HepG2 (cell line): ENCODE results near the gene MTM1. TPM values are rescaled to one million over a fixed set of nuclear protein-coding genes. Genes with fewer than 3 reads are reported as not detected.

ENCODE experiments used
- ATAC-seq: fragments of 200-7000 bp; cut with Tn5 transposase; 3 replicates; pipeline ENCODE4 v1.9.1; 2020; ENCODE audit warnings: mild to moderate bottlenecking, moderate library complexity
- BruUV-seq: library from RNA; stranded (reverse); fragments of 400-500 nt; replicated peaks from 2 replicates; lab custom pipeline; 2021; lab: Mats Ljungman, UMichigan
- CTCF ChIA-PET: fragments of 300-600 bp; formaldehyde crosslinking; extraction: SDS; loops from one replicate; lab custom pipeline; 2021; ENCODE audit warnings: low total read pairs, inconsistent platforms, low intra/inter-chr PET ratio; lab: Yijun Ruan, JAX
- POLR2A ChIA-PET: fragments of 350-600 bp; sonication (Branson Sonifier 250); formaldehyde crosslinking; loops from one replicate; lab custom pipeline; 2020; ENCODE audit warnings: antibody characterized with exemption, inconsistent platforms; lab: Yijun Ruan, JAX
- DNase-seq: peaks from one replicate; pipeline ENCODE4 v3.0.0-alpha.2; 2015; ENCODE audit warnings: low spot score
- FAIRE-seq: peaks from 3 replicates; lab custom pipeline; 2011; peaks lifted over from hg19 to GRCh38; lab: Jason Lieb, UNC
- H2AFZ ChIP-seq: one replicate; pipeline ENCODE4 v1.6.1; 2011; ENCODE audit warnings: low read length, inconsistent platforms
- H3K27ac ChIP-seq: fragments of 300-600 bp; 3 replicates; pipeline ENCODE4 v1.8.0; 2011; ENCODE audit warnings: mixed run types, mild to moderate bottlenecking, mixed read lengths, low read length, inconsistent platforms; ENCODE audit not compliant: insufficient read depth; ENCODE audit errors: extremely low read length
- H3K27me3 ChIP-seq, 2 experiments: fragments of 200-600 bp in 1 of 2; 2 replicates in 1 of 2; 3 replicates in 1 of 2; pipeline versions ENCODE4 v1.6.0 to v1.8.0; 2011; ENCODE audit warnings: low read length in 2 of 2, mild to moderate bottlenecking in 2 of 2, moderate library complexity in 2 of 2, inconsistent platforms in 1 of 2; ENCODE audit not compliant: insufficient read depth in 2 of 2, control insufficient read depth in 1 of 2
- H3K36me3 ChIP-seq, 2 experiments: fragments of 200-600 bp in 1 of 2; replicated peaks in 1 of 2; 2 replicates in 1 of 2; 3 replicates in 1 of 2; pipeline versions ENCODE4 v1.5.1 to v1.8.0; 2011; ENCODE audit warnings: low read length in 2 of 2, inconsistent platforms in 1 of 2; ENCODE audit not compliant: insufficient read depth in 2 of 2, control insufficient read depth in 1 of 2
- H3K4me1 ChIP-seq: 2 replicates; pipeline ENCODE4 v1.5.1; 2012; ENCODE audit warnings: low read length, inconsistent platforms; ENCODE audit not compliant: insufficient read depth
- H3K4me2 ChIP-seq: 2 replicates; pipeline ENCODE4 v1.6.0; 2011; ENCODE audit warnings: low read depth, low read length, inconsistent platforms
- H3K4me3 ChIP-seq, 3 experiments: fragments of 200-600 bp in 1 of 3; sonication (generic), shearing (Covaris generic) in 1 of 3; replicated peaks in 1 of 3; 2 replicates each; pipeline ENCODE4 v1.5.1; 2011 to 2016; ENCODE audit warnings: low read length in 3 of 3, inconsistent platforms in 2 of 3, low read depth in 2 of 3, mild to moderate bottlenecking in 2 of 3, control low read depth in 1 of 3, mixed read lengths in 1 of 3; ENCODE audit not compliant: insufficient read depth in 1 of 3
- H3K79me2 ChIP-seq: one replicate; pipeline ENCODE4 v1.6.1; 2011; ENCODE audit warnings: low read length, inconsistent platforms; ENCODE audit not compliant: insufficient read depth
- H3K9ac ChIP-seq: 2 replicates; pipeline ENCODE4 v1.6.0; 2011; ENCODE audit warnings: mild to moderate bottlenecking, low read depth, low read length, inconsistent platforms; ENCODE audit not compliant: insufficient read depth
- H3K9me3 ChIP-seq: 2 replicates; pipeline ENCODE4 v1.5.1; 2012; ENCODE audit warnings: mild to moderate bottlenecking, low read length
- H4K20me1 ChIP-seq: 2 replicates; pipeline ENCODE4 v1.6.0; 2011; ENCODE audit warnings: inconsistent platforms, mild to moderate bottlenecking, low read length, moderate library complexity; ENCODE audit not compliant: insufficient read depth
- CREB1 ChIP-seq, 2 experiments: fragments of 450-650 bp in 1 of 2; IDR thresholded peaks; 2 replicates each; pipeline ENCODE4 v1.6.1; 2016 to 2017; ENCODE audit warnings: control low read depth in 1 of 2, mild to moderate bottlenecking in 1 of 2, missing compliant biosample characterization in 1 of 2, missing genetic modification characterization in 1 of 2
- HINFP ChIP-seq: sonication (generic); formaldehyde crosslinking; IDR thresholded peaks from 2 replicates; pipeline ENCODE4 v1.4.0; 2020; ENCODE audit warnings: low read depth, mild to moderate bottlenecking, missing genetic modification reagents
- KLF12 ChIP-seq: sonication (generic); formaldehyde crosslinking; IDR thresholded peaks from 2 replicates; pipeline ENCODE4 v1.4.0; 2020; ENCODE audit warnings: missing genetic modification reagents, borderline replicate concordance
- MEF2D ChIP-seq: sonication (generic); formaldehyde crosslinking; IDR thresholded peaks from 2 replicates; pipeline ENCODE4 v1.5.1; 2020; ENCODE audit warnings: mild to moderate bottlenecking, missing genetic modification reagents
- NR2F2 ChIP-seq: IDR thresholded peaks from 2 replicates; pipeline ENCODE4 v1.6.1; 2012; ENCODE audit warnings: low read depth, inconsistent platforms, borderline replicate concordance
- POGZ ChIP-seq: sonication (generic); formaldehyde crosslinking; IDR thresholded peaks from 2 replicates; pipeline ENCODE4 v1.4.0; 2020; ENCODE audit warnings: mild to moderate bottlenecking, missing genetic modification reagents
- STAT6 ChIP-seq: sonication (generic); formaldehyde crosslinking; IDR thresholded peaks from 2 replicates; pipeline ENCODE4 v1.4.0; 2020; ENCODE audit warnings: missing genetic modification reagents, mild to moderate bottlenecking, borderline replicate concordance
- TAF15 ChIP-seq: fragments of 200-400 bp; formaldehyde crosslinking; IDR thresholded peaks from one replicate; pipeline ENCODE4 v1.6.1; 2018; ENCODE audit warnings: mild to moderate bottlenecking, low read depth, low read length; ENCODE audit not compliant: poor library complexity, severe bottlenecking
- ZNF292 ChIP-seq: sonication (generic); formaldehyde crosslinking; IDR thresholded peaks from 2 replicates; pipeline ENCODE4 v1.8.1; 2022; ENCODE audit warnings: mild to moderate bottlenecking, low read depth, missing genetic modification reagents, borderline replicate concordance
- ZNF781 ChIP-seq: sonication (generic); formaldehyde crosslinking; IDR thresholded peaks from 2 replicates; pipeline ENCODE4 v1.5.1; 2020; ENCODE audit warnings: borderline replicate concordance, mild to moderate bottlenecking, missing genetic modification reagents; ENCODE audit errors: not compliant biosample characterization
- WGBS: methylation state at CpG from one replicate; pipeline ENCODE4 v1.1.6; 2017; ENCODE audit warnings: low lambda C conversion rate; 5-methylcytosine and 5-hydroxymethylcytosine counted together
- in situ Hi-C: cut with HindIII; loops from 2 replicates; pipeline ENCODE4 v1.10.0; 2017; ENCODE audit warnings: low pct_unique_long_range_greater_than_20kb; ENCODE audit not compliant: extremely low pct_ligation_motif_present
- intact Hi-C: fragments of 100-400 bp; cut with micrococcal nuclease; formaldehyde crosslinking; loops from one replicate; pipeline ENCODE4 v1.10.0; 2022; ENCODE audit not compliant: unreplicated experiment
- polyA plus RNA-seq, 8 experiments: library from polyadenylated mRNA; depleted of rRNA in 3 of 8; stranded (reverse) in 7 of 8; unstranded in 1 of 8; fragments of >200 nt; fragmentation: Illumina TruSeq in 4 of 8; extraction: Trizol in 4 of 8; gene quantifications; 2 replicates each; pipeline versions ENCODE4 v1.2.1 to v1.2.3, GENCODE V29; 2011 to 2016; ENCODE audit warnings: low read depth in 4 of 8, missing spikeins in 1 of 8, mixed read lengths in 1 of 8; ENCODE audit not compliant: insufficient read depth in 1 of 8
- total RNA-seq, 5 experiments: library from RNA; depleted of rRNA; stranded (reverse); fragments of >200 nt; fragmentation: Illumina TruSeq; extraction: Trizol; gene quantifications; 2 replicates each; pipeline ENCODE4 v1.2.3, GENCODE V29; 2016; ENCODE audit warnings: low read depth in 1 of 5

The MTM1 gene
- total and polyA plus RNA-seq, 2 of the 13 experiments (the other 11 are each of a cell fraction or from before 2014, with no cell fraction given) = 12.0 to 15.2 TPM

- ChIA-PET POLR2A (no interaction called here), CTCF (no interaction called here)
- in situ Hi-C loops = no loop called here
- ATAC-seq (no peak), FAIRE-seq (no peak), DNase-seq (no peak)
- WGBS = 94% methylated on average over 4 of the region's 4 CpGs
- Histone ChIP-seq H3K9me3 (no peaks in the 10 kb centered on the region), H3K36me3 (peaks cover 4 to 49% of the 10 kb centered on the region in 2 experiments; a peak in 3 of 5 replicates), H2AFZ (no peak overlapping the region), H3K4me3 (no peak overlapping the region), H3K4me1 (no peaks in the 10 kb centered on the region), H3K27me3 (no peaks in the 10 kb centered on the region), H3K9ac (no peak overlapping the region), H3K4me2 (no peak overlapping the region), H3K27ac (no peak overlapping the region), H4K20me1 (no peaks in the 10 kb centered on the region), H3K79me2 (no peaks in the 10 kb centered on the region)
- intact Hi-C loops = loop anchor here (2.0 kb wide), 1 partner anchor 104 kb away; no protein-coding TSS in a partner anchor
- no peak for TF ChIP-seq POGZ
- no peak for TF ChIP-seq HINFP (CRISPR knock-in tag)
- no peak for TF ChIP-seq STAT6 (CRISPR knock-in tag)
- TF ChIP-seq MEF2D (CRISPR knock-in tag) = no peak
- TF ChIP-seq CREB1 (IDR thresholded peaks at IDR 0.05) = no peak
- TF ChIP-seq CREB1 (CRISPR knock-in tag; IDR thresholded peaks at IDR 0.05) = no peak
- no peak for TF ChIP-seq ZNF781
- TF ChIP-seq ZNF292 (CRISPR knock-in tag) = no peak
- no peak for TF ChIP-seq KLF12 (CRISPR knock-in tag)
- no peak for TF ChIP-seq TAF15
- TF ChIP-seq NR2F2 = no peak
- no TSS peak for BruUV-seq
Measured at GRCh38 chrX:150644422-150644821, 76.0 kb downstream of the MTM1 start.
